ENCODE results near the gene C5AR1.
A peak's percentile ranks its signal among the peaks of the same experiment; 100 is the strongest.
"Not testable (repeated sequence)": the region's sequence is repeated elsewhere in the genome, so short reads cannot be mapped to it uniquely, and the experiment has no call there.

The C5AR1 gene

GRCh38 chr19:47309608-47310007 lies at the start of gene C5AR1:
Gene C5AR1 (plus strand): TSS chr19:47309861. CDS start chr19:47309896, 35 bp downstream.
- peak; percentile 37 for DNase-seq

DNA sequence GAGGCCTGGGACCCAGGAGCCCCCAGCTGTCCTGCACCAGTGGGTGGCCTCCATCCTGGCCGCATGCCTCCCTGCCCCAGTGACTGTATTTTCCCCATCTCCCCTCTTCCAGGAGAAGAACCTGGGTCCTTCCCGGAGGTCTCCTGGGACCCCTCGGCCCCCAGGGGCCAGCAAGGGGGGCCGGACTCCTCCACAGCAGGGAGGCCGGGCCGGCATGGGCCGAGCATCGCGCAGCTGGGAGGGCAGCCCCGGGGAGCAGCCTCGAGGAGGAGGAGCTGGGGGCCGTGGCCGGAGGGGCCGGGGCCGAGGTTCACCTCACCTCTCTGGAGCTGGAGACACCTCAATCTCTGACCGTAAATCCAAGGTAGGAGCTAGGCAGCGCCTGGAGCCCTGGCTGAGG lies 49.2 kb upstream of the C5AR1 start:
- no peak for DNase-seq

DNA sequence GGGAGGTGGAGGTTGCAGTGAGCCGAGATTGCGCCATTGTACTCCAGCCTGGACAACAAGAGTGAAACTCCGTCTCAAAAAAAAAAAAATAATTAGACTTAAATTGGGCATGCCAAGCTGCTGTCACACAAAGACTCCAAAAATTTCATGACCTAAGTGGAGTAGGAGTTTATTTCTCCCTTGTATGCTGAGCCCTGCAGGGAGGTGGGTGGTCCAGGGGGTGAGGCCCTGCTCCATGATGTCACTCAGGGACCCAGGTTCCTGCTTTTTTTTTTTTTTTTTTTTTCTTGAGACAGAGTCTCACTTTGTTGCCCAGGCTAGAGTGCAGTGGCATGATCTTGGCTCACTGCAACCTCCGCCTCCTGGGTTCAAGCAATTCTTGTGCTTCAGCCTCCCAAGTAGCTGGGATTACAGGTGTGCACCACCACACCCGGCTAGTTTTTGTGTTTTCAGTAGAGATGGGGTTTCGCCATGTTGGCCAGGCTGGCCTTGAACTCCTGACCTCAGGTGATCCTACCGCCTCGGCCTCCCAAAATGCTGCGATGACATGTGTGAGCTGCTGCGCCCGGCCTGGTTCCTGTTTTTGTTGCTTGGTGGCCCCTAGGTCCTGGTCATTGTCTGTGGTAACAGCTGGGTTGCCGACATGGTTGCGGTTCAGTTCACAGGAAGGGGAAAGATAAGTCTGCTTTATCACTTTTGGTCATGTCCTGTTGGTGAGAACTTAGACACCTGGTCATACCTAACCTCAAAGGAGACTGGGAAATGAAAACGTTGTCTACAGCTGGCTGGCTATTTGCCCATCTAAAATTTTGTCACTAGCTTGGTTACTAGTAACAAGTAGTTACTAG lies 47.5 kb upstream of the C5AR1 start:
- peak; percentile 97 for DNase-seq

DNA sequence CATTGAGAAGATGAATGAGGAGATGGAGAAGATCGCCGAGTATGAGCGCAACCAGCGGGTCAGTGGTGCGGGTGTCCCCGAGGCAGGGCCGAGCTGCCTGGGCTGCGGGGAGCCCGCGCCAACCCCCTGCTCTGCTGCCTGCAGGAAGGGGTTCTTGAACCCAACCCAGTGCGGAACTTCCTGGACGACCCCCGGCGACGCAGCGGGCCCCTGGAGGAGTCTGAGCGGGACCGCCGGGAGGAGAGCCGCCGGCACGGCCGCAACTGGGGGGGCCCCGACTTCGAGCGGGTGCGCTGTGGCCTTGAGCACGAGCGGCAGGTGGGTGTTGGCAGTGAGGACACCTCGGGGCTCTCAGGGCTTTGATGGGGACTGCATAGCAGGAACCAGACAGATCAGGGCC lies 45.0 kb upstream of the C5AR1 start:
- no peak for DNase-seq

DNA sequence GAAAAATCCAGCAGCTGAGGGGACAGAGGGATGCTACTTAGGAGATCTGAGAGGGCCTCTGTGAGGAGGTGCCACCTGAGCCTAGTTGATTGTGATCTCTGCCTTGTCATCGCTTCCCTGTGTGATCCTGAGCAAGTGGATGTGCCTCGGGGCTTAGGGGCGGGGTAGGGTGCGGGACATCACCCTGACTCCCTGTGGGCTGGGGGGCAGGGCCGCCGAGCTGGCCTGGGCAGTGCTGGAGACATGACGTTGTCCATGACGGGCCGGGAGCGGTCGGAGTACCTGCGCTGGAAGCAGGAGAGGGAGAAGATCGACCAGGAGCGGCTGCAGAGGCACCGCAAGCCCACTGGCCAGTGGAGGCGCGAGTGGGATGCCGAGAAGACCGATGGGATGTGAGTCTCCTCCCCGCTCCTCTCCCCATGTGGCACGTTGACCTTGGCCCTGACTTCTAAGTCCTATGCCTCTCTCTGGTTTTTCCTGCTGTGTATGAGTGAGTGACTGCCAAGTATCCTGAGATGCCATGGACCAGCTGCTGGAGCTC lies 43.2 kb upstream of the C5AR1 start:
- no peak for DNase-seq

DNA sequence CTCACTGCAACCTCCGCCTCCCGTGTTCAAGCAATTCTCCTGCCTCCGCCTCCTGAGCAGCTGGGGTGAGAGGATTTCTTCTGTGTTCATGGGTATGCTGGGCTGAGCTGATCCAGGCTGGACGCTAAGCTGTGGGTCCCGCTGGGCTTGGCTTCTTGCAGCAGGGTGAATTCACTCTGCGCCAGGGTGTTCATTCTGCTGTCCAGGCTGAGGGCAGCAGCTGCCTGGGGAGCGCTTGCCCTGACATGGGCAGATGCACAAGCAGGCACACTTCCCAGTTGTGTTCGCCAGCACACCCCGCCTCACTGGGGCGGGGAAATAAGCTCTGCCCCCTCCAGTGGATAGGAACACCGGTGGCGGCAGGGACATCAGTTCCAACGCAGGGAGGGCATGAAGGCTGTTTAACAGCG lies 42.3 kb upstream of the C5AR1 start:
- DNase-seq = no peak

- DNase-seq = no peak
These were observed 41.6 kb upstream of the C5AR1 start for GRCh38 chr19:47268028-47268427.

GRCh38 chr19:47269596-47269995 lies 40.1 kb upstream of the C5AR1 start:
- no peak for DNase-seq

DNA sequence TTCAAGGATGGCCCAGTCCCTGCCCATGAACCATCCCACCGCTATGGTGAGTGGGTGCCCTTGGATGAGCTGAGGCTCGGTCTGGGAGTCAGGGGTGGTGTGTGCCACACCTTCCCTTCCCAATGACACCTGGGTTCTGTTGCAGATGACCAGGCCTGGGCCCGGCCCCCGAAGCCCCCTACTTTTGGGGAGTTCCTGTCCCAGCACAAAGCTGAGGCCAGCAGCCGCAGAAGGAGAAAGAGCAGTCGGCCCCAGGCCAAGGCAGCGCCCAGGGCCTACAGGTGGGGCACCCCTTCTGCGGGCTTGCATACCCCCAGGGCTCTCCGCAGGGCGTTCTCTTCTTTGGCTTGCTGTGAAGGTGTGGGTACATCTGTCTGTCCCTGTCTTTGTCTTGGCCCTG lies 39.3 kb upstream of the C5AR1 start:
- no peak for DNase-seq

DNA sequence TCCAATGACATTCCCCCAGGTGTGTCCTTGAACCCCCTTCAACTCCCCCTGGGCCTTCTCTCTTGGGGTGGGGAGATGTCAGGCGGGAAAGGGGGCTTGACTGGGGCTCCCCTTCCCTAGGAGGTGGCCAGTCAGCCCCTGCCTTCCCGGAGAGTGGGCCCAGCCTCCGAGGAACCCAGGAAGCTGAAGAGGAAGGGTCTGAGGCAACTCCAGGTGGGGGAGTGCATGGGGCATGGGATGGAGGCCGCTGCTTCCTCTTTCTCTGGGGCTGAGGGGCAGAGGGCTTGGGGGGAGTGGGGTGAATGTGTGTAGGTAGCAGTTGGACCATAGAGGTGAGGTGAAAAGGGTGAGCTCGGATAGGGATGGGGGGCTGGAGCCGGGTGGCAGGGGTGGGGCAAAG lies 37.7 kb upstream of the C5AR1 start:
- peak; percentile 2 for DNase-seq

DNA sequence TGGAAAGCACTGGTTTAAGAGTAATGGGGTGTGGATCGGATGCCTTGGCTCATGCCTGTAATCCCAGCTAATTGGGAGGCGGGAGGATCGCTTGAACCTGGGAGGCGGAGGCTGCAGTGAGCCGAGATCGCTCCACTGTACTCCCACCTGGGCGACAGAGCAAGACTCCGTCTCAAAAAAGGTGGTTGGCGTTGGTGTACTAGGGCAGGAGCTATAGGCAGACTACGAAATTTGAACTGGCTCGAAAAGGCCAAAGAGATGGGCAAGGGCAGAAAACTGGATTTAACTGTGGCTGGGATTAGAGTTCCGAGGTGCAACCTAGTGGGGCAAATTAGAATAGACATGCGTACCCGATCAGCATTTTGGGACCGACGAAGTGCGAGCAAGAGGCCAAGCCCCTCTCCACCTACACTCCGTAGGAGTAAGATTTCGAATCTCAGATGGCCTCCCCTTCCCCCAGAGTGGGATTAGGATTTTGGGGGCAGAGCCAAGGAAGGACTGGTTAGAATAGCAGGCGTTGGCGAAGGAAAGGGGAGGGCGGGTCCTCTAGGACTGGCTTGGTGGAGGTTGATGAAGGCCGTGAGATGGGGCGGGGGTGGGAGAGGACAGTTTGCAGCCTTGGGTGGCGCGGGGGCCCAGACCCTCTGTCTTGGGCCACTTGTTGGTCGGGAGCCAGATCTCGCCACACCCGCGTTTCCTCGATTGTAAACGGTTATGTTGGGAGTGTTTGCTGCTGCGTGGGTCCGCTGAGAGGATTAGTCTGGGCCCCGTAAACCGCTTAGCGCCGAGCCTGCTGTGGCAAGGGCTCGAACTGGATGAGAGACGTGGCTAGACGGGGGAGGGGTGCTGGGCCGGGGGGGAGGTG lies 37.0 kb upstream of the C5AR1 start:
- DNase-seq = peak; percentile 41

GRCh38 chr19:47273313-47274070 lies 36.2 kb upstream of the C5AR1 start:
- peak; percentile 61 for DNase-seq

DNA sequence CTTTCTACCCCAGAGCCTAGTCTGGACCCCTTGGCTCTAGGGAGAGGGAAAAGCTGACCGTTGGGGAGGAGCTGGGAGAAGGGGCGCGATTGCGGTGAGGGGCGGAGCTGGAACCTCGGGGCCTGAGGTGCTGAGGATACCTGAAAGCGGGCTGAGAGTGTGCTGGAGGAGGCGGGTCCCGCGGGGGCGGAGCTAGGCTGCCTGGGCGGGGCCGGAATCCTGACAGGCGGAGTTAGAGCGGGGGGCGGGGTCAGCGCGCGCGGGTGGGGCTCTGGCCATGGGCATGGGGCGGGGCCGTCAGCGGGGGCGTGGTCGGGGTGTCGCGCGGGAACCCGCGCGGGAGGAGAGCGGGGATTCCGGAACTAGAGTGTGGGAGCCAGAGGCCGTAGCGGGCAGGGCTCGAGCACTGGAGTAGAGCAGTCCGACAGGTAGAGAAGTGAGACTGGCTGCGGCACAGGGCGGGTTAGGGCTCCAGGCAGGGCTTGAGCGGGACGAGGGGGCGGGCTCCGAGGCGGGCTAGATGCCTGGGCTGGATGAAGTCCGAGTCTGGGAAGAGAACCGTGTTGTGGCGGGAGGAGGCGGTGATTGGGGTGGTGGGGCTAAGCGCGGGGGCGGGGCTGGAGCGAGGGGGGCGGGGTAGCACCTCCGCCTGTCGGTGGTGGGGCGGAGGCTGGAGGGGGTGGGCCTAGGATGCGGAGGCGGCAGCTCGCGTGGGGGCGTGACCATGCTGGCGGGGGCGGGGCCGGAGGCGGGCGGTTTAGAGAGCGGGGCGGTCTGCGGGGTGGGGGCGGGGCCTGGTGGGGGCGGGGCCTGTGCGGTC lies 35.4 kb upstream of the C5AR1 start, which contains the start of gene INAFM1:
INAFM1 (plus strand) TSS at position 815 of the 820 bp plus-strand sequence. CDS start 35 bp downstream, outside the sequence.
- peak; percentile 75 for DNase-seq

DNA sequence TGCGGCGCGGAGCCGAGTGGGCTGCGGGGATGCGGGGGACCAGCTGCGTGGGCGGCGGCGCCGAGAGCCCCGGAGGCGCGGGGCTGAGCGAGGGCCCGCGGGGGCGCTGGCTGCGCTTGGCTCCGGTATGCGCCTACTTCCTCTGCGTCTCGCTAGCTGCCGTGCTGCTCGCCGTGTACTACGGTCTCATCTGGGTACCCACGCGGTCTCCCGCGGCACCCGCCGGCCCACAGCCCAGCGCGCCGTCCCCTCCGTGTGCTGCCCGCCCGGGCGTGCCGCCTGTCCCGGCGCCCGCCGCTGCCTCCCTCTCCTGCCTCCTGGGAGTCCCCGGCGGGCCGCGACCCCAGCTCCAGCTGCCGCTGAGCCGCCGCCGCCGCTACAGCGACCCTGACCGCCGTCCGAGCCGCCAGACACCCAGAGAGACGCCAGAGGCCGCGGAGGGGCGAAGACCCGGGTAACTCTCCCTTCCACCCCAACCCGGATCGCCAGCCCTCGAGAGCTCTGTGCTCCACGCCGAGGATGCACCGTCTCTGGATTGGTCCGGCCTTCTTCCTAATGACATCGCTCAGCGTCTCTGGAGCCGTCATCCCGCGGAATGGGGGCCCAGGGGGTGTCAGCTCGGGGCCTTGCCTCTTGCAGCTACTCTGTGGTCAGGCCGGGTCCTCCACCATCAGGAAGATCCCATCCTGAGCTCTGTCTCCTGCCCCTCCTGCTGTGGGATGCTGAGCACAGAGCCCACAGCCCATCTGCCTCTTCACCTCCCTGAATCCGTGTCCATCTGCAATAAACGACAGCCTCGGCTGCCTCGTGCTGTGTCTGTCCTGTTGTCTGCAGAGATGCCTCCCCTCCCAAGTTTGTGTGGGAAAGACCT lies 34.5 kb upstream of the C5AR1 start:
- DNase-seq = no peak

- no peak for DNase-seq
These were observed 33.7 kb upstream of the C5AR1 start for GRCh38 chr19:47275791-47276461.

GRCh38 chr19:47276513-47276912 lies 33.1 kb upstream of the C5AR1 start:
- not testable (repeated sequence) for DNase-seq

- DNase-seq = no peak
These were observed 29.4 kb upstream of the C5AR1 start for GRCh38 chr19:47280183-47280797.

DNA sequence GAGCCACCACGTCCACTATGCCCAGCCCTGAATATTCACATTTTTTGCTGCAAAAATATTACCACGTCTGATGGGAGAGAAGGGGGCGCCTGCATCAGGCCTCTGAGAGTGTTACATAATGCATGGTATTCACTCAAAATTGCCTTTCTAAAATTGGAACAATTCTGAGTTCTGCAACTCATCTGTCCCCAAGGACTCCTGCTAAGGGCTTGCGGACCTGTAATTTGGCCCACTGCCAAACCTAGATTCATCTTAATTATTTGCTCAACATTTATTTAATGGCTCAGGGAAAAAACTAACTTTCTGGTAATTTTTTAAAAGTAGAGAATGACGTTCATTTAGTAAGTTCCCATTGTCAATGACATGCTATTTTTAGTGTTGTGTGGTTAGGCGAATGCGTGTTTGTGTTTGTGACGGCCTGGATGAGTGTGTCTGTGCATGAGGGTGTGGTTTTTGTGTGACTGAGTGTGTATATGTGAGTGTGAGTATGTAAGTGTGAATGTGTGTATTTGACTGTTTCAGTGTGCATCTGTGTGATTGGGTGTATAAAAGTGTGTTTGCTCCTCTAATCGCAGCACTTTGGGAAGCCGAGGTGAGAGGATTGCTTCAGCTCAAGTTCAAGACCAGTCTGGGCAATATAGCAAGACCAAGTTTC lies 26.1 kb upstream of the C5AR1 start:
- DNase-seq = no peak

GRCh38 chr19:47284324-47284899 lies 25.2 kb upstream of the C5AR1 start:
- DNase-seq = no peak

All from GF-D8 (cell line).